BLaER1 (cell line): Measurements from ENCODE around the gene ALDH4A1.
"Not testable (repeated sequence)": the region's sequence is repeated elsewhere in the genome, so short reads cannot be mapped to it uniquely, and the experiment has no call there.

Experiments used
- H3K27ac ChIP-seq: shearing (Covaris generic); formaldehyde crosslinking; 2 replicates; pipeline ENCODE4 v1.8.1; 2022
- H3K27me3 ChIP-seq: shearing (Covaris generic); formaldehyde crosslinking; 2 replicates; pipeline ENCODE4 v1.8.1; 2022
- H3K36me3 ChIP-seq: shearing (Covaris generic); formaldehyde crosslinking; 2 replicates; pipeline ENCODE4 v1.8.1; 2022
- H3K4me1 ChIP-seq: shearing (Covaris generic); formaldehyde crosslinking; 2 replicates; pipeline ENCODE4 v1.8.1; 2022
- H3K4me2 ChIP-seq: shearing (Covaris generic); formaldehyde crosslinking; 2 replicates; pipeline ENCODE4 v1.8.1; 2022
- H3K4me3 ChIP-seq: shearing (Covaris generic); formaldehyde crosslinking; 2 replicates; pipeline ENCODE4 v1.8.1; 2022
- H3K9ac ChIP-seq: shearing (Covaris generic); formaldehyde crosslinking; 2 replicates; pipeline ENCODE4 v1.8.1; 2022
- H3K9me3 ChIP-seq: shearing (Covaris generic); formaldehyde crosslinking; 2 replicates; pipeline ENCODE4 v1.8.1; 2022
- H4K20me1 ChIP-seq: shearing (Covaris generic); formaldehyde crosslinking; 2 replicates; pipeline ENCODE4 v1.8.1; 2022
- Cebpa-rat ChIP-seq: shearing (Covaris generic); IDR thresholded peaks from 2 replicates; pipeline ENCODE4 v1.8.1; 2022

The ALDH4A1 gene

DNA sequence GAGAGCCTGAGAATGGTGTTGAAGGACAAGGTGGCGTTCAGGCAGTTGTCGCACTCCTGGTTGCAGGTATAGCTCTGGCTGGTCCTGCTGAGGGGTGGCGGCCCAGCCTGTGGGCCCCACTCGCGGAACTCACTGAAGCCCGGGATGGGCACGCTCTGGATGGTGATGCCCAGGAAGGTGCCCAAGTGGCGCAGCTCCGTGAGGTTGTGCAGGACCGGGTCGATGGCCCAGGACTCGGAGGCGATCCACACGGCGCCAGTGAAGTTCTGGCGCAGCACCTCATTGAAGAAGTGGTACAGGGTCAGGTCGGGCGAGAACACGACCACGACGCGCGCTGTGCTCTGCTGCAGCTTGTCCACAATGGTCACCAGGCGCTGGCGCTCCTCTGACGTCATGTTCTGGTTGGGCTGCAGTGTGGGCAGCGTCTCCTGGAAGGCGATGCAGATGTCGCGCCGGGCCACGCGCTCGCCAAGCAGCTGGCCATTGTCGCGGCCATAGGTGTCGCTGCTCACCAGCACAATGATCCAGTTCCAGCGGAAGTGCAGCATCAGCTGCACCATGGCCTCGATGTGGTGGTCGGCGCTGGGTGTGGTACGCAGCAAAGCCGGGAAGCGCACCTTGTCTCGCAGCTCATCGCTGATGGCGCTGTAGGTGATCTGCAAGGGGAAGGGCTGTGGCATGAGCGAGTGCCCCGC is 47.9 kb downstream of the ALDH4A1 start:
- no peak overlapping the region for H3K4me2 ChIP-seq

DNA sequence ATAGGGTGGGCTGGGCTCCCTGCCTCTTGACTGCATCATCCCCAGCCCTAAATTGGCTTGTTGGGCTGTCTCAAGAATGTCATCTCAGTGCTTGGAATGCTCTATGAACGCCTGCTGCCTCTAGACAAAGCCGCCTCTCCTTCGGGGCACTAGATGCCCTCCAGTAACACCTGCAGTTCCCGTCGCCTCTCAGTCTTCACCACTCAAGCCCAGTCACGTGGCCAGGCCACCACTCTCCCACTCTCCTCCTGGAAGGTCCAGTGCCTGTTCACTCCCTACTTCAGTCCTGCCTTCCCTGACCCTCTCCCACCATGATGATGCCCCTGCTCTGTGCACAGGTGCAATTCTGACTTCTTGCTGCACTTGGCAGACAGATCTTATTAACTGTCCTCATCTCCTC is 49.9 kb downstream of the ALDH4A1 start:
- Histone ChIP-seq H3K27ac (no peak overlapping the region), H3K4me1 (no peaks in the 10 kb centered on the region), H3K9ac (no peak overlapping the region), H3K27me3 (no peaks in the 10 kb centered on the region), H4K20me1 (no peaks in the 10 kb centered on the region), H3K36me3 (no peaks in the 10 kb centered on the region), H3K9me3 (no peaks in the 10 kb centered on the region), H3K4me2 (no peak overlapping the region), H3K4me3 (no peak overlapping the region)
- no peak for TF ChIP-seq Cebpa-rat

More for the DNA sequence above, 47.9 kb downstream of the ALDH4A1 start:
- no peak for TF ChIP-seq Cebpa-rat
- no peaks in the 10 kb centered on the region for H3K9me3 ChIP-seq
- no peaks in the 10 kb centered on the region for H4K20me1 ChIP-seq
- H3K4me1 ChIP-seq, result no peaks in the 10 kb centered on the region
- H3K4me3 ChIP-seq, result no peak overlapping the region
- no peak overlapping the region for H3K27ac ChIP-seq
- no peaks in the 10 kb centered on the region for H3K27me3 ChIP-seq
- H3K9ac ChIP-seq, result no peak overlapping the region
- H3K36me3 ChIP-seq, result no peaks in the 10 kb centered on the region

DNA sequence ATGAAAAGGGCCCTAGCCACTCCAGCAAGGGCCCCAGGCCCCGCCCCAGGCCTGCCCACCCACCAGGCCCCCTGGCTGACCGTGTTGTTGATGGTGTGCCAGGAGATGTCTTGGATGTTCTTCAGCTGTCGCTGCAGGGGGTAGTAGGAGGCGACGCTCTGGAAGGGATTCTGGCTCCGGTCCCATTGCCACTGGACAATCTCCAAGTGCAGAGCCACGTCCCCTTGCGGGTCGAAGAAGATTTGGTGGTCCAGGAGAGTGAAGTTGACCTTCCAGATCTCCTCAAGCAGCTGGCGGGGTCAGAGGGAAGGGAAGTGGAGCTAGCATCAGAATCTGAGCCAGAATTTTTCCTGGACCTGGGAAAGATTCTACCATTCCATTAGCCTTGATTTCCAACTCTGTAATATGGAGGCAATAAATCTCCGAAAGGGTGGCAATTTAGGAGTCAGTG is 53.1 kb downstream of the ALDH4A1 start:
- H3K4me1 ChIP-seq, result no peaks in the 10 kb centered on the region
- no peaks in the 10 kb centered on the region for H3K9me3 ChIP-seq
- no peak overlapping the region for H3K4me2 ChIP-seq
- no peaks in the 10 kb centered on the region for H3K27me3 ChIP-seq
- no peak overlapping the region for H3K4me3 ChIP-seq
- no peak overlapping the region for H3K27ac ChIP-seq
- no peaks in the 10 kb centered on the region for H4K20me1 ChIP-seq
- TF ChIP-seq Cebpa-rat, result no peak
- H3K9ac ChIP-seq, result no peak overlapping the region
- H3K36me3 ChIP-seq, result no peaks in the 10 kb centered on the region

DNA sequence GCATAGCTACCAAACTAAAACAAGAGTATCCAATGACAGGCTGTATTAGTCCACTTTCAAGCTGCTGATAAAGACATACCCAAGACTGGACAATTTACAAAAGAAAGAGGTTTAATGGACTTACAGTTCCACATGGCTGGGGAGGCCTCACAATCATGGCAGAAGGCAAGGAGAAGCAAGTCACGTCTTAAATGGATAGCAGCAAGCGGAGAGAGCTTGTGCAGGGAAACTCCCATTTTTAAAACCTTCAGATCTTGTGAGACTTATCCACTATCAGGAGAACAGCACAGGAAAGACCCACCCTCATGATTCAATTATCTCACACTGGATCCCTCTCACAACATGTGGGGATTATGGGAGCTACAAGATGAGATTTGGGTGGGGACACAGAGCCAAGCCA is 54.6 kb downstream of the ALDH4A1 start:
- H3K36me3 ChIP-seq, H4K20me1 ChIP-seq, H3K27ac ChIP-seq, H3K4me1 ChIP-seq, H3K9me3 ChIP-seq, H3K9ac ChIP-seq, H3K4me3 ChIP-seq, H3K27me3 ChIP-seq, H3K4me2 ChIP-seq: not testable (repeated sequence)

DNA sequence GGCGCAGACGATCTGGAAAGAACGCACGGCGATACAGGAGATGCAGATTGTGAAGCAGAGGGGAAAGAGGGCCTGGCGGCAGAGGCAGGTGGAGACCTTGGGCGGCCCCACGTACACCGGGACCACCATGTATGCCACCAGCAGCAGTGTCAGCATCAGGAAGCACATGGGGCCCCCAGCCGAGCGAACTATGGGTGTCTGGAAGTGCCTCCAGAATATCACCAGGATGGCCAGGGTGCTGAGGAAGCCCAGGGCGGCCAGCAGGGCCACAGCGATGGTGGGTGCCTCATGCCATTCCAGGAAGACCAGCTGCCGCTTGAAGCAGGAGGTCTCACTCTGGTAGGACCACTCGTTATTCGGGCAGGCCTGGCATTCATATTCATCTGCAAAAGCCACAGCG is 62.2 kb downstream of the ALDH4A1 start:
- Histone ChIP-seq H3K4me1 (peaks cover 5% of the 10 kb centered on the region; the same call in 1 of the 2 replicates), H3K36me3 (no peaks in the 10 kb centered on the region), H3K4me3 (no peak overlapping the region), H3K4me2 (no peak overlapping the region), H3K27me3 (no peaks in the 10 kb centered on the region), H3K9ac (no peak overlapping the region), H4K20me1 (no peaks in the 10 kb centered on the region), H3K9me3 (0 out of 2 replicates have a peak, but pooled peaks cover 7% of the 10 kb centered on the region), H3K27ac (no peak overlapping the region)
- TF ChIP-seq Cebpa-rat, result no peak

DNA sequence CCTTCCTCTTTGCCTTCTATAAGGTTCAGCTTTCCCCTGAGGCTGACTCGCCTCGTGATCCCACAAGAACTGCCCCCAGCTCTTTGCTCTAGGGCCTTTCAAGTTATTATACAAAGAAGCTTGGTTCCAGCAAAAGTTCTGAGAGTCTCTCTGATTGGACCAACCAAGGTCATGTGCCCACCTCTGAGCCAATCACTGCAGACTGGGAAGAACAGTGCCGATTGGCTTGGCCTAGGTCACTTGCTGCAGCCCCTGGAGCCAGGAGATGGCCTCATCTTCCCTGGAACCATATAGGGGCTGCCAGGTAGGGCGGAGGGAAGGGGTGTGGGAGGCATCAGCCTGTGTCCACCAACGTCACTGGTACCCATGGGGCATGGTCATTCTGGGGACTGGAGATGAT is 65.7 kb downstream of the ALDH4A1 start:
- peaks cover 5% of the 10 kb centered on the region; the same call in 1 of the 2 replicates for H3K4me1 ChIP-seq
- H3K27ac ChIP-seq, result no peak overlapping the region
- H4K20me1 ChIP-seq, result no peaks in the 10 kb centered on the region
- H3K27me3 ChIP-seq, result no peaks in the 10 kb centered on the region
- H3K4me3 ChIP-seq, result no peak overlapping the region
- no peak overlapping the region for H3K4me2 ChIP-seq
- H3K9me3 ChIP-seq, result 0 out of 2 replicates have a peak, but pooled peaks cover under 1% of the 10 kb centered on the region
- H3K36me3 ChIP-seq, result no peaks in the 10 kb centered on the region
- no peak for TF ChIP-seq Cebpa-rat
- H3K9ac ChIP-seq, result no peak overlapping the region

DNA sequence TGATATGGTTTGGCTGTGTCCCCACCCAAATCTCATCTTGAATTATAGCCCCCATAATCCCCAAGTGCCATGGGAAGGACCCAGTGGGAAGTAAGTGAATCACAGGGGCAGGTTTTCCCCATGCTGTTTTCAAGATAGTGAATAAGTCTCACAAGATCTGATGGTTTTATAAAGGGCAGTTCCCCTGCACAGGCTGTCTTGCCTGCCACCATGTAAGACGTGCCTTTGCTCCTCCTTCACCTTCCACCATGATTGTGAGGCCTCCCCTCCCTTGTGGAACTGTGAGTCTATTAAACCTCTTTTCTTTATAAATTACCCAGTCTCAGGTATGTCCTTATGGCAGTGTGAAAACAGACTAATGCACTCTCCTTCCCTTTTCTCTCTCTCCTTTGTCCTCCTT is 70.0 kb downstream of the ALDH4A1 start:
- H3K4me3 ChIP-seq, H3K4me2 ChIP-seq, H4K20me1 ChIP-seq, H3K27me3 ChIP-seq, H3K9ac ChIP-seq, H3K36me3 ChIP-seq, H3K4me1 ChIP-seq, H3K27ac ChIP-seq: not testable (repeated sequence)
- H3K9me3 ChIP-seq, result peaks cover 11% of the 10 kb centered on the region

DNA sequence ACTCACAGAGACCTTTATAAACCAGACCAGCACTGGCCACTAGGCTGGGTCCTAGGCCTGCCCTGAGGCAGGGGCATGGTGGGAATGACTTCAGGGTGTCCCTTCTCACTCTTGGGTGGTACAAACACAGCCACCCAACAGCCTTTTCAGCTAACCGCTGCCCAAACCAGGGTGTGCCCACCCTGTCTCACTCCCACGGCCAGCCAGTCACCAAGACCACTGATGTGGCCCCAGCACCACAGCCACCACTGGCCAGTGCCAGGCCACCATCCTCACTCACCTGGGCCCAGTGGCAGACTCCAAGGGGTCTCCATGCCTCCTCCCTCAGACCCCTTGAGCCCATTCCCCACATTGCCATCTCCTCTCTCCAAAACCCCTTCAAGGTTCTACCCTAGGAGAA is 70.7 kb downstream of the ALDH4A1 start:
- Histone ChIP-seq H3K9me3 (peaks cover 15% of the 10 kb centered on the region), H3K36me3 (no peaks in the 10 kb centered on the region), H3K27me3 (no peaks in the 10 kb centered on the region), H3K4me2 (no peak overlapping the region), H3K9ac (no peak overlapping the region), H3K4me3 (no peak overlapping the region), H4K20me1 (no peaks in the 10 kb centered on the region), H3K27ac (no peak overlapping the region), H3K4me1 (no peaks in the 10 kb centered on the region)
- TF ChIP-seq Cebpa-rat, result no peak

DNA sequence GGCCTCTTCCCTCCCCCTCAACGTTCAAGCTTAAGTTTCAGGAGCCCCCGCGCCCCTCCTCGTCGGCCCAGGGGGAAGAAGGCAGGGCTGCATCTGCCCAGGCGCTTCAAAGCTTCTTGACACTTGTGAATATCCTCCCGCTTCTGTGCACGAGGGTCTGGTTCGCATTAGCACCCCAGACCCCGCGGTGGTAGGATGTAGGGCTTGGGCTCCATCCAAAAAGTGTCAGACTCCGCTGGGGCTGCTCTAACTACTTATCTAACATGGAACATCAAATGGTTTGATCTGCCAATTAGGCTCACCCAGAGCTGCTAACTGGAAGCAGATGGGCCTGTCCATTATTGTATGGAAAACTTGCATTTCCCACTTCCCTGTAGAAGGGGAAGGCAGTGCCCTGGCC is 71.8 kb downstream of the ALDH4A1 start:
- Histone ChIP-seq H3K9me3 (peaks cover 15% of the 10 kb centered on the region), H3K27ac (no peak overlapping the region), H3K27me3 (no peaks in the 10 kb centered on the region), H3K4me3 (no peak overlapping the region), H3K36me3 (no peaks in the 10 kb centered on the region), H3K4me2 (no peak overlapping the region), H3K4me1 (no peaks in the 10 kb centered on the region), H4K20me1 (no peaks in the 10 kb centered on the region), H3K9ac (no peak overlapping the region)
- no peak for TF ChIP-seq Cebpa-rat

DNA sequence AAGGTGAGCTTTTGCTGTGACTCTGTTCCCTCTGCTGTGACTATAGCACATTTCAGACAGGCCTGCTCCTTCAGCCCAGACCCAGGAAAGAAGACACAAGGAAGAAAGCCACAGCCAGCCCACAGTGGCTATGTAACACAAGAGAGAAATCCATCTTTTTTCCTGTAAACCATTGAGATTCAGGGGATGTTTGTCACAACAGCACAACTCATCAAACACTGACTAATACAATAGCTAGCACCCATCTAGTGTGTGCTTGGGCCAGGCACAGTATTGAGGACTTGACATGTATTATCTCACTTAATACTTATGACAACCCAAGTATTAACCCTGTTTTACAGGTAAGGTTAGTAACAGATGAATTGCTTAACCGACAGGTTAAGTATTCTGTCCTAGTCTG is 72.7 kb downstream of the ALDH4A1 start:
- no peak overlapping the region for H3K4me2 ChIP-seq
- H3K4me3 ChIP-seq, result no peak overlapping the region
- peaks cover 15% of the 10 kb centered on the region for H3K9me3 ChIP-seq
- no peaks in the 10 kb centered on the region for H4K20me1 ChIP-seq
- H3K27me3 ChIP-seq, result no peaks in the 10 kb centered on the region
- no peak overlapping the region for H3K27ac ChIP-seq
- no peak overlapping the region for H3K9ac ChIP-seq
- H3K36me3 ChIP-seq, result no peaks in the 10 kb centered on the region
- H3K4me1 ChIP-seq, result no peaks in the 10 kb centered on the region
- no peak for TF ChIP-seq Cebpa-rat

DNA sequence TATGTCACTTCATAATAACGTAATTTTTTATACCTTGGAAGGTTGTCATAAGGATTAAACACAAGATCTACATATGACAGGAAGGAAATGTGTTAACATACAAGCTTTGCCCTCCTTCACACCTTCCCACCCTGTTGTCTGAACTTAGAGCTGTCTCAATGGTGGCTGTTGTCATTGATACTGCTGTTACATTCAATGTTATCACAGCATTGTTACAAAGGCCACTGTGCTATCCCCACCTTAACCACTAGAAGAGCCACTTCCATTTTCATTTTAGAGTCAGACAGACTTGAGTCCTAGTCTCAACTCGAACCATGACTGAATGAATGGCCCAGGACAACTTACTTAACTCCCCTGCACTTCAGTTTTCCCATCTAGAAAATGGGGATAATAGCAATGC is 74.1 kb downstream of the ALDH4A1 start:
- no peaks in the 10 kb centered on the region for H4K20me1 ChIP-seq
- H3K27ac ChIP-seq, result no peak overlapping the region
- H3K9ac ChIP-seq, result no peak overlapping the region
- H3K4me2 ChIP-seq, result no peak overlapping the region
- H3K36me3 ChIP-seq, result no peaks in the 10 kb centered on the region
- peaks cover 15% of the 10 kb centered on the region for H3K9me3 ChIP-seq
- no peak for TF ChIP-seq Cebpa-rat
- no peaks in the 10 kb centered on the region for H3K27me3 ChIP-seq
- no peaks in the 10 kb centered on the region for H3K4me1 ChIP-seq
- H3K4me3 ChIP-seq, result no peak overlapping the region
